MM.1S (cell line): ENCODE results near the gene PNPLA7.

Experiments
- DNase-seq: peaks from one replicate; pipeline ENCODE4 v3.0.0-alpha.2; 2015
- H2AFZ ChIP-seq: fragments of 300-600 bp; sonication (generic); 2 replicates; pipeline ENCODE4 v1.6.0; 2016; ENCODE audit warnings: antibody characterized with exemption, low read length
- H3F3A ChIP-seq: fragments of 300-600 bp; sonication (generic); 2 replicates; pipeline ENCODE4 v1.6.1; 2016; ENCODE audit warnings: mild to moderate bottlenecking, antibody characterized with exemption, low read length, moderate library complexity, mixed read lengths; ENCODE audit not compliant: insufficient read depth
- H3K27ac ChIP-seq: fragments of 300-600 bp; sonication (generic); 2 replicates; pipeline ENCODE4 v1.5.1; 2016; ENCODE audit warnings: mild to moderate bottlenecking, low read length
- H3K27me3 ChIP-seq: fragments of 300-600 bp; sonication (generic); replicated peaks from 2 replicates; pipeline ENCODE4 v1.6.0; 2016; ENCODE audit warnings: low read length; ENCODE audit not compliant: insufficient read depth
- H3K36me3 ChIP-seq: fragments of 300-600 bp; sonication (generic); replicated peaks from 2 replicates; pipeline ENCODE4 v1.6.1; 2016; ENCODE audit warnings: mild to moderate bottlenecking, low read length, mixed read lengths; ENCODE audit not compliant: insufficient read depth
- H3K4me1 ChIP-seq: fragments of 300-600 bp; sonication (generic); 2 replicates; pipeline ENCODE4 v1.6.1; 2016; ENCODE audit warnings: low read length, mixed read lengths
- H3K4me2 ChIP-seq: fragments of 300-600 bp; sonication (generic); 2 replicates; pipeline ENCODE4 v1.6.0; 2016; ENCODE audit warnings: low read depth, low read length
- H3K4me3 ChIP-seq: fragments of 300-600 bp; sonication (generic); 2 replicates; pipeline ENCODE4 v1.5.1; 2016; ENCODE audit warnings: low read length, mixed read lengths
- H3K79me2 ChIP-seq: fragments of 300-600 bp; sonication (generic); 2 replicates; pipeline ENCODE4 v1.6.1; 2016; ENCODE audit warnings: mixed run types, low read length, mixed read lengths
- H3K9ac ChIP-seq: fragments of 300-600 bp; sonication (generic); 2 replicates; pipeline ENCODE4 v1.6.1; 2016; ENCODE audit warnings: low read length, mixed read lengths
- H3K9me2 ChIP-seq: fragments of 300-600 bp; sonication (generic); replicated peaks from 2 replicates; pipeline ENCODE4 v1.6.1; 2016; ENCODE audit warnings: mild to moderate bottlenecking, low read length, mixed read lengths; ENCODE audit not compliant: insufficient read depth
- H3K9me3 ChIP-seq: fragments of 300-600 bp; sonication (generic); replicated peaks from 2 replicates; pipeline ENCODE4 v1.6.1; 2016; ENCODE audit warnings: mild to moderate bottlenecking, low read length, mixed read lengths; ENCODE audit not compliant: insufficient read depth
- H4K20me1 ChIP-seq: fragments of 300-600 bp; sonication (generic); 2 replicates; pipeline ENCODE4 v1.6.1; 2016; ENCODE audit warnings: mild to moderate bottlenecking, low read length, moderate library complexity, mixed read lengths; ENCODE audit not compliant: insufficient read depth
- CTCF ChIP-seq: fragments of 300-600 bp; sonication (generic); IDR thresholded peaks from 2 replicates; pipeline ENCODE4 v1.5.1; 2016; ENCODE audit warnings: antibody characterized with exemption, low read length, mixed read lengths
- EZH2 ChIP-seq: fragments of 300-600 bp; sonication (generic); optimal IDR thresholded peaks from 2 replicates; pipeline ENCODE3; 2017; ENCODE audit warnings: low read depth, mild to moderate bottlenecking, antibody characterized with exemption, low read length, mixed read lengths
- EZH2phosphoT487 ChIP-seq: fragments of 300-600 bp; sonication (generic); IDR thresholded peaks from 2 replicates; pipeline ENCODE4 v1.6.1; 2018; ENCODE audit warnings: antibody characterized with exemption, low read length

PNPLA7 gene

DNA sequence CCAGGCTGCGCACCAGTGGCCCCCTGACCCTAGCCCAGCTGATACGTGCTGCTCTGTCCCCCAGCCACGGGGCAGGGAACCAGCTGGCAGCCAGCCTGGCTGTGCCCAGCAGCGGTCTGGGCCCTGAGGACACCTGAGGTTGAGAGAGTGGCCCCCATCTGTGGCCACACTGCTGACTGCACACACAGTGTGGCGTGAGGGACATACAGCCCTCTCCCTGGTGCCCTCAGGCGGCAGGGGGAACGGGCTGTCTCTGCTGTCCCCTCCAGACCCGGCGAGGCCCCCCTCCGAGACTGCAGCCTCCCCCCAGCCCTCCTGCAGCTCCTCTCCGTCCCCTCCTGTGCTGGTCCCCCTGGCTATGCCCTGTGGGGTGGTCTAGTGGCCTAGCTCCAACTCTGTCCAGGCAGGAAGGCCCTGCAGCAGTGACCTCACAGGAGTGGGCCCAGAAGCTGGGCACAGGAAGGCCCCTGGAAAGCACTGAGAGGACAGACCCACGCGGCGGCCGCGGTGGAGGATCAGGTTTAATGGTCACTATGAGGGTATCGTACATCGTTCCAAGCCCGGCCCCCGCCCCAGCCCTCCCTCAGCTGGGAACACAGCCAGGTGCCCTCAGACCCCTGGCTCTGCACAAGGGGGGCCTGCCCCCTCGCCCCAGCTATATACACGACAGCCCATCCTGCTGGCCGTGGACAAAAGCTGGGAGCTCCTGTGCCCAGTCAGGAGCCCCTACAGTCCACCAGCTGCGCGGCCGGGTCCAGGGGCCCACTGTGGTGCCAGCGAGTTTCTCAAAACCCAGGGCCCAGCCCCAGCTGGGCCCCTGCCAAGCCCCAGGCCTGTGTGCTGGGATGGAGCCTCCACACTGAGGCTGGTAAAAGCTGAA lies 102.2 kb downstream of the PNPLA7 start:
- peaks cover 21% of the 10 kb centered on the region for H3K27me3 ChIP-seq
- no peaks in the 10 kb centered on the region for H3K79me2 ChIP-seq
- no peak overlapping the region for H3K4me2 ChIP-seq
- no peaks in the 10 kb centered on the region for H3F3A ChIP-seq
- no peaks in the 10 kb centered on the region for H3K9me2 ChIP-seq
- H4K20me1 ChIP-seq: no peaks in the 10 kb centered on the region
- no peak overlapping the region for H3K27ac ChIP-seq
- no peak overlapping the region for H3K4me3 ChIP-seq
- H3K4me1 ChIP-seq: peaks cover 5% of the 10 kb centered on the region; the same call in 1 of the 2 replicates
- no peaks in the 10 kb centered on the region for H3K9me3 ChIP-seq
- no peak overlapping the region for H3K9ac ChIP-seq
- no peaks in the 10 kb centered on the region for H3K36me3 ChIP-seq
- no peak overlapping the region for H2AFZ ChIP-seq
- TF ChIP-seq CTCF: no peak
- TF ChIP-seq EZH2phosphoT487: no peak
- no peak for TF ChIP-seq EZH2
- DNase-seq: no peak

- Histone ChIP-seq H3K36me3 (no peaks in the 10 kb centered on the region), H3K4me2 (no peak overlapping the region), H3K27ac (no peak overlapping the region), H3F3A (0 out of 2 replicates have a peak, but pooled peaks cover 3% of the 10 kb centered on the region), H3K4me3 (no peak overlapping the region), H3K9me2 (no peaks in the 10 kb centered on the region), H3K27me3 (peaks cover 31% of the 10 kb centered on the region), H3K9me3 (no peaks in the 10 kb centered on the region), H2AFZ (no peak overlapping the region), H3K9ac (no peak overlapping the region), H3K79me2 (no peaks in the 10 kb centered on the region), H3K4me1 (peaks cover 5% of the 10 kb centered on the region; the same call in 1 of the 2 replicates), H4K20me1 (no peaks in the 10 kb centered on the region)
- TF ChIP-seq EZH2 (no peak), CTCF (no peak), EZH2phosphoT487 (no peak)
- DNase-seq: no peak
These were observed 103.2 kb downstream of the PNPLA7 start for GRCh38 chr9:137446851-137447471.

DNA sequence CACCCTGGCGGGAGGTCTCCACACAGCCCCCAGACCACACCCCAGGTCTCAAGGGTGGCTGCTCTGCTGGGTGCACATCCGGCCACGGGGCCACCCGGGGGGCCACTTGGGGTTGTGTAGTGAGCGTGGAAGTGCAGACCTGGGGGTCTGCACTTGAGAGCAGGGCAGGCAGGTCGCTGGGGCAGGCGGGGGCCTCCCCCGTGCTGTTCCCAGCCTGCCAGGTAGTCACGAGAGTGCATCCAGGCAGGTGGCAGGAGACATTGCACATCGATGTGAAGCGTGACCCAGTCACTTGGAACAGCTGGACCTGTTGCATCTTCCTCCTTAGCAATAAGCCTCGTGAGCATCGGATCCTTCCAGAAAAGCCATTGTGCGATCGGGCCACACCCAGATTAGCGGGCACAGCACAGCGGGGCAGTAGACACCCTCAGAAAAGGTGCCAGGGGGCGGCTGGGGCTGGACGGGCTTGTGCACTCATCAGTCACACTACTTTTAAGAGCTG lies 104.2 kb downstream of the PNPLA7 start:
- no peak for DNase-seq
- Histone ChIP-seq H3K36me3 (no peaks in the 10 kb centered on the region), H3K4me1 (peaks cover 5% of the 10 kb centered on the region; the same call in 1 of the 2 replicates), H3K4me3 (no peak overlapping the region), H2AFZ (0 out of 2 replicates have a peak overlapping the region, but pooled peaks have one; percentile 15), H3K9ac (no peak overlapping the region), H3F3A (0 out of 2 replicates have a peak, but pooled peaks cover 5% of the 10 kb centered on the region), H3K9me3 (no peaks in the 10 kb centered on the region), H4K20me1 (no peaks in the 10 kb centered on the region), H3K27me3 (peaks cover 33% of the 10 kb centered on the region), H3K27ac (no peak overlapping the region), H3K9me2 (no peaks in the 10 kb centered on the region), H3K79me2 (no peaks in the 10 kb centered on the region), H3K4me2 (peak overlapping the region; percentile 33; the same call in 1 of the 2 replicates)
- TF ChIP-seq EZH2phosphoT487 (no peak), EZH2 (no peak), CTCF (no peak)
